IPS DF 6.9 (cell line): Measurements from ENCODE around the gene CCNK.

ENCODE experiments used
- DNase-seq: peaks from one replicate; pipeline ENCODE4 v3.0.0-alpha.2; 2013; ENCODE audit warnings: low read depth, low spot score
- H3K27ac ChIP-seq: one replicate; pipeline ENCODE4 v1.5.1; 2013; ENCODE audit warnings: low read length, control low read depth
- H3K27me3 ChIP-seq: 2 replicates; pipeline ENCODE4 v1.6.1; 2013; ENCODE audit warnings: mild to moderate bottlenecking, low read length; ENCODE audit not compliant: control insufficient read depth, insufficient read depth
- H3K36me3 ChIP-seq: 2 replicates; pipeline ENCODE4 v1.6.1; 2013; ENCODE audit warnings: low read length; ENCODE audit not compliant: control insufficient read depth, insufficient read depth
- H3K4me1 ChIP-seq: 2 replicates; pipeline ENCODE4 v1.6.1; 2013; ENCODE audit warnings: low read length; ENCODE audit not compliant: control insufficient read depth, insufficient read depth
- H3K4me3 ChIP-seq: 2 replicates; pipeline ENCODE4 v1.5.1; 2013; ENCODE audit warnings: mild to moderate bottlenecking, low read length
- H3K9me3 ChIP-seq: 2 replicates; pipeline ENCODE4 v1.6.1; 2013; ENCODE audit warnings: low read length, inconsistent platforms; ENCODE audit not compliant: control insufficient read depth, insufficient read depth
- WGBS: extraction: QIAGEN DNeasy Blood & Tissue Kit; methylation state at CpG from one replicate; pipeline ENCODE4 v1.1.7; 2013; ENCODE audit warnings: mixed read lengths, missing lambda C conversion rate; ENCODE audit not compliant: insufficient read length, insufficient coverage; 5-methylcytosine and 5-hydroxymethylcytosine counted together

Gene CCNK

GRCh38 chr14:99535448-99535847, 54.2 kb downstream of the CCNK start:
- H3K27me3 ChIP-seq: no peaks in the 10 kb centered on the region
- DNase-seq: no peak
- no peak overlapping the region for H3K4me3 ChIP-seq
- H3K36me3 ChIP-seq: no peaks in the 10 kb centered on the region
- WGBS: no CpG with 5 or more reads among the region's 8 CpGs
- no peak overlapping the region for H3K27ac ChIP-seq
- no peaks in the 10 kb centered on the region for H3K9me3 ChIP-seq
- H3K4me1 ChIP-seq: peaks cover 18% of the 10 kb centered on the region

GRCh38 chr14:99535908-99536778, 54.9 kb downstream of the CCNK start:
- peaks cover 14% of the 10 kb centered on the region for H3K4me1 ChIP-seq
- no peak overlapping the region for H3K27ac ChIP-seq
- WGBS: no CpG with 5 or more reads among the region's 24 CpGs
- no peaks in the 10 kb centered on the region for H3K36me3 ChIP-seq
- no peak for DNase-seq
- H3K27me3 ChIP-seq: no peaks in the 10 kb centered on the region
- H3K9me3 ChIP-seq: no peaks in the 10 kb centered on the region
- H3K4me3 ChIP-seq: no peak overlapping the region

- Histone ChIP-seq H3K4me1 (peaks cover 14% of the 10 kb centered on the region), H3K27ac (no peak overlapping the region), H3K4me3 (no peak overlapping the region), H3K9me3 (no peaks in the 10 kb centered on the region), H3K36me3 (no peaks in the 10 kb centered on the region), H3K27me3 (no peaks in the 10 kb centered on the region)
- DNase-seq: no peak
- no CpG with 5 or more reads among the region's 6 CpGs for WGBS
Measured at GRCh38 chr14:99537399-99537798, 56.2 kb downstream of the CCNK start.

- H3K27ac ChIP-seq: no peak overlapping the region
- no peaks in the 10 kb centered on the region for H3K27me3 ChIP-seq
- no peak for DNase-seq
- WGBS: no CpG with 5 or more reads among the region's 9 CpGs
- no peak overlapping the region for H3K4me3 ChIP-seq
- no peaks in the 10 kb centered on the region for H3K9me3 ChIP-seq
- H3K4me1 ChIP-seq: peaks cover 16% of the 10 kb centered on the region
- no peaks in the 10 kb centered on the region for H3K36me3 ChIP-seq
Measured at GRCh38 chr14:99538275-99538674, 57.1 kb downstream of the CCNK start.

- H3K4me3 ChIP-seq: no peak overlapping the region
- WGBS: no CpG with 5 or more reads among the region's 5 CpGs
- no peaks in the 10 kb centered on the region for H3K36me3 ChIP-seq
- H3K4me1 ChIP-seq: peaks cover 16% of the 10 kb centered on the region
- H3K27ac ChIP-seq: no peak overlapping the region
- DNase-seq: no peak
- H3K27me3 ChIP-seq: no peaks in the 10 kb centered on the region
- H3K9me3 ChIP-seq: no peaks in the 10 kb centered on the region
Measured at GRCh38 chr14:99538733-99539132, 57.5 kb downstream of the CCNK start.

- no CpG with 5 or more reads among the region's 9 CpGs for WGBS
- H3K4me3 ChIP-seq: no peak overlapping the region
- no peak for DNase-seq
- no peaks in the 10 kb centered on the region for H3K9me3 ChIP-seq
- peaks cover 16% of the 10 kb centered on the region for H3K4me1 ChIP-seq
- no peaks in the 10 kb centered on the region for H3K27me3 ChIP-seq
- no peak overlapping the region for H3K27ac ChIP-seq
- no peaks in the 10 kb centered on the region for H3K36me3 ChIP-seq
Measured at GRCh38 chr14:99539491-99539890, 58.3 kb downstream of the CCNK start.

GRCh38 chr14:99540196-99541032, 59.2 kb downstream of the CCNK start:
- Histone ChIP-seq H3K27me3 (no peaks in the 10 kb centered on the region), H3K4me3 (no peak overlapping the region), H3K36me3 (no peaks in the 10 kb centered on the region), H3K27ac (no peak overlapping the region), H3K4me1 (peaks cover 15% of the 10 kb centered on the region), H3K9me3 (no peaks in the 10 kb centered on the region)
- DNase-seq: no peak
- no CpG with 5 or more reads among the region's 15 CpGs for WGBS

GRCh38 chr14:99541211-99541610, 60.0 kb downstream of the CCNK start:
- WGBS: no CpG with 5 or more reads among the region's 10 CpGs
- DNase-seq: no peak
- Histone ChIP-seq H3K36me3 (no peaks in the 10 kb centered on the region), H3K27me3 (no peaks in the 10 kb centered on the region), H3K4me3 (no peak overlapping the region), H3K27ac (no peak overlapping the region), H3K9me3 (no peaks in the 10 kb centered on the region), H3K4me1 (peaks cover 20% of the 10 kb centered on the region)

GRCh38 chr14:99541677-99542470, 60.7 kb downstream of the CCNK start:
- no peak for DNase-seq

GRCh38 chr14:99542566-99542965, 61.4 kb downstream of the CCNK start:
- no peak overlapping the region for H3K4me3 ChIP-seq
- no peaks in the 10 kb centered on the region for H3K27me3 ChIP-seq
- peaks cover 19% of the 10 kb centered on the region for H3K4me1 ChIP-seq
- DNase-seq: no peak
- no peaks in the 10 kb centered on the region for H3K36me3 ChIP-seq
- no peaks in the 10 kb centered on the region for H3K9me3 ChIP-seq
- no CpG with 5 or more reads among the region's 13 CpGs for WGBS
- no peak overlapping the region for H3K27ac ChIP-seq

More at GRCh38 chr14:99541677-99542470, 60.7 kb downstream of the CCNK start:
- Histone ChIP-seq H3K4me1 (peaks cover 20% of the 10 kb centered on the region), H3K27ac (no peak overlapping the region), H3K27me3 (no peaks in the 10 kb centered on the region), H3K9me3 (no peaks in the 10 kb centered on the region), H3K4me3 (no peak overlapping the region), H3K36me3 (no peaks in the 10 kb centered on the region)
- no CpG with 5 or more reads among the region's 18 CpGs for WGBS
